ENCODE data around the gene RHOB.

RHOB gene

GRCh38 chr2:20485612-20486388 lies 38.9 kb downstream of the RHOB start:
- Histone ChIP-seq H4K20me1 (ENCODE audit: control insufficient read depth, insufficient read depth, low read depth, low read length) (no peaks in the 10 kb centered on the region), H3K36me3 (ENCODE audit: control insufficient read depth, low read length) (no peaks in the 10 kb centered on the region), H3K27ac (ENCODE audit: low read depth, low read length) (no peak overlapping the region), H3K4me1 (ENCODE audit: control insufficient read depth, low read length) (no peaks in the 10 kb centered on the region), H3K4me2 (ENCODE audit: low read length) (no peak overlapping the region), H3K4me3 (ENCODE audit: low read length) (no peak overlapping the region), H3K9me3 (ENCODE audit: control insufficient read depth, insufficient read depth, low read length) (no peaks in the 10 kb centered on the region), H3F3A (ENCODE audit: control insufficient read depth, insufficient read depth) (no peaks in the 10 kb centered on the region), H3K9me2 (replicated peaks; ENCODE audit: control insufficient read depth, low read length) (no peaks in the 10 kb centered on the region), H3K27me3 (ENCODE audit: control insufficient read depth, low read length) (peaks cover 11% of the 10 kb centered on the region), H3K79me2 (ENCODE audit: control insufficient read depth, low read length) (no peaks in the 10 kb centered on the region)
- no peak for TF ChIP-seq EZH2phosphoT487 (IDR thresholded peaks at IDR 0.05; ENCODE audit: borderline replicate concordance, low read length)
- no peak for TF ChIP-seq CTCF (IDR thresholded peaks at IDR 0.05; ENCODE audit: low read depth, low read length, poor library complexity, severe bottlenecking)

GRCh38 chr2:20486571-20486970 lies 39.7 kb downstream of the RHOB start:
- H4K20me1 ChIP-seq (ENCODE audit: control insufficient read depth, insufficient read depth, low read depth, low read length) = no peaks in the 10 kb centered on the region
- no peak overlapping the region for H3K27ac ChIP-seq (ENCODE audit: low read depth, low read length)
- no peaks in the 10 kb centered on the region for H3K79me2 ChIP-seq (ENCODE audit: control insufficient read depth, low read length)
- H3K9me2 ChIP-seq (replicated peaks; ENCODE audit: control insufficient read depth, low read length) = no peaks in the 10 kb centered on the region
- no peaks in the 10 kb centered on the region for H3K9me3 ChIP-seq (ENCODE audit: control insufficient read depth, insufficient read depth, low read length)
- TF ChIP-seq EZH2phosphoT487 (IDR thresholded peaks at IDR 0.05; ENCODE audit: borderline replicate concordance, low read length) (no peak), CTCF (IDR thresholded peaks at IDR 0.05; ENCODE audit: low read depth, low read length, poor library complexity, severe bottlenecking) (no peak)
- no peaks in the 10 kb centered on the region for H3F3A ChIP-seq (ENCODE audit: control insufficient read depth, insufficient read depth)
- peaks cover 11% of the 10 kb centered on the region for H3K27me3 ChIP-seq (ENCODE audit: control insufficient read depth, low read length)
- no peak overlapping the region for H3K4me2 ChIP-seq (ENCODE audit: low read length)
- H3K4me1 ChIP-seq (ENCODE audit: control insufficient read depth, low read length) = no peaks in the 10 kb centered on the region
- H3K4me3 ChIP-seq (ENCODE audit: low read length) = no peak overlapping the region
- H3K36me3 ChIP-seq (ENCODE audit: control insufficient read depth, low read length) = no peaks in the 10 kb centered on the region

GRCh38 chr2:20487030-20487391 lies 40.1 kb downstream of the RHOB start:
- TF ChIP-seq CTCF (IDR thresholded peaks at IDR 0.05; ENCODE audit: low read depth, low read length, poor library complexity, severe bottlenecking) (no peak), EZH2phosphoT487 (IDR thresholded peaks at IDR 0.05; ENCODE audit: borderline replicate concordance, low read length) (no peak)
- no peaks in the 10 kb centered on the region for H3K9me3 ChIP-seq (ENCODE audit: control insufficient read depth, insufficient read depth, low read length)
- H3K4me2 ChIP-seq (ENCODE audit: low read length) = no peak overlapping the region
- no peaks in the 10 kb centered on the region for H3K79me2 ChIP-seq (ENCODE audit: control insufficient read depth, low read length)
- no peaks in the 10 kb centered on the region for H3K4me1 ChIP-seq (ENCODE audit: control insufficient read depth, low read length)
- no peak overlapping the region for H3K4me3 ChIP-seq (ENCODE audit: low read length)
- H3K27ac ChIP-seq (ENCODE audit: low read depth, low read length) = no peak overlapping the region
- peaks cover 11% of the 10 kb centered on the region for H3K27me3 ChIP-seq (ENCODE audit: control insufficient read depth, low read length)
- H3K9me2 ChIP-seq (replicated peaks; ENCODE audit: control insufficient read depth, low read length) = no peaks in the 10 kb centered on the region
- H3K36me3 ChIP-seq (ENCODE audit: control insufficient read depth, low read length) = no peaks in the 10 kb centered on the region
- H3F3A ChIP-seq (ENCODE audit: control insufficient read depth, insufficient read depth) = no peaks in the 10 kb centered on the region
- H4K20me1 ChIP-seq (ENCODE audit: control insufficient read depth, insufficient read depth, low read depth, low read length) = no peaks in the 10 kb centered on the region
